GM21529 (cell line): Measurements from ENCODE around the gene PRKN.

ENCODE experiments used
- ATAC-seq: cut with Tn5 transposase; IDR thresholded peaks from one replicate; pipeline ENCODE4 v1.9.1; 2021; ENCODE audit not compliant: unreplicated experiment

PRKN gene

DNA sequence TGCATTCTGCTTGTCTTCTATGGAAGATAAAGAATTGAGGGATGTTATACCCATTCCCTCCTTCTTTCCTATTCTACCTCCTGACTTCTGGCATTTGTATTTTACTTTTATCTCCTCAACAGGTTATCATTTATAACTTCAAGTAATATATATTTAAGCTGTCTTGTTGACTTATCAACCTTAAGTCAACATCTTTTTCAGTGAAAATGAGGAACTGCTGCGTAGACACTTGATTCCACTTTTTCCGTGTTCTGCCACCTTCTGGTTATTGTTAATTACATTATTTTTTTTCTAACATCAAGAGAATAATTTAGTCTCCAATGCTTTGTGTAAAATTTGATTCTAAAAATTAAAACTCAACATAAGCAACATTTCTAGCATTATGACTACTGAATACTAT lies 107.5 kb downstream of the PRKN start:
- no peak for ATAC-seq

GRCh38 chr6:162618448-162619002 lies 109.0 kb downstream of the PRKN start:
- ATAC-seq = no peak

- ATAC-seq = no peak
Observed at GRCh38 chr6:162615016-162615705, 112.4 kb downstream of the PRKN start.

GRCh38 chr6:162613310-162613709 lies 114.3 kb downstream of the PRKN start:
- no peak for ATAC-seq

GRCh38 chr6:162612613-162613012 lies 115.0 kb downstream of the PRKN start:
- ATAC-seq = no peak

DNA sequence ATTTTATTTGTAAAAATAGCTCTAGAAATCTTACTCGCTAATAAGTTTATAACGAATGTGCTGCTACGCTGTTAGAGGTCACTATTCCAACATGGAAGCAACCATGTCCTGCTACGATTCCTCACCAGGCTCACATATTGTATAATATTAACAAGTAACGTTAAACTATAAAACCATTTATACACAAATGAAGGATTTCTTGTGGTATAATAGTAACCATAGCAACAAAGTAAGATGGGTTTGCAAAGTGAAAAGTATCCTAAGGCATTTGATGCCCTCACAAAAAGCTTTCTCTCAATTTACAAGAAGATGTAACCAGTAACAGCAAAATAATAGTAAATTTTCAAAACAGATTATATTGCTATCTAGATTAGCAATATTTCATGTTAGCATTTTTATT lies 117.2 kb downstream of the PRKN start:
- no peak for ATAC-seq

DNA sequence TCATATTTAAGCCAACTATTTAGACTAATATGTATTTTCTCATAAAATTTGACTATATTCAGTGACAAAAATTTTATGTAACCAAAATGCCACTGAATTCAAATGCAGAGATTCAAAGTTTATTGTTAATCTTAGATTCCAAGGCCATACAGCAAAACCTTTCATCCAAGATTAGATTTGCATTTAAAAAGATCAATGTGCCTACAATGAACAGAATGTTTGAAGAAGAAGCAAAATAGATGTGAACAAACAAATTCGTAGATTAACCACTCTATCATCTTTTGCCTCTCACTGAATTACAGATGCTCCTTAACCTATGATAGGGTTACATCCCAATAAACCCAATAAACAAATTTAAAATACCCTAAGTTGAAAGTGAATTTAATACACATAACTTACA lies 121.7 kb downstream of the PRKN start:
- ATAC-seq = no peak

- ATAC-seq = no peak
Observed at GRCh38 chr6:162603231-162604015, 124.1 kb downstream of the PRKN start.

- ATAC-seq = no peak
Observed at GRCh38 chr6:162602759-162603158, 124.8 kb downstream of the PRKN start.

DNA sequence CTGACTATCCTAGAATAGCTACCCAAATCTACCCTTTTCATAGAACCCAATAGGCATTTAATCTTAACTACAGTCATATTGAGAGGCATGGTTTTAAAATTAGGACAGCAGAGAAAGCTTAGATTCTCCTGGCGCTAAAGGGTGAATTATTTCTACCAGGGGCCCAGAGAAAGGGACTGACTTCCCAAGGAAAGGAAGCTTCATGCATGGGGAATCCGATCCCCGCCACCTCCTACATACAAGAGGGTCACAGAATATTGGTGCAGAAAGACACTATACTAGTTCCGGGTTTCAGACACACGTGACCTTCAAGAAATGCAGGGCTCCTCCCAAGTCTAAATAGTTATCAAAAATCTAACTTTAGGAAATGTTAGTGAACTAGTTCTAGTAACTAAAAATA lies 130.9 kb downstream of the PRKN start:
- no peak for ATAC-seq

GRCh38 chr6:162591517-162591916 lies 136.0 kb downstream of the PRKN start:
- ATAC-seq = no peak

GRCh38 chr6:162581988-162582780 lies 145.4 kb downstream of the PRKN start:
- no peak for ATAC-seq

DNA sequence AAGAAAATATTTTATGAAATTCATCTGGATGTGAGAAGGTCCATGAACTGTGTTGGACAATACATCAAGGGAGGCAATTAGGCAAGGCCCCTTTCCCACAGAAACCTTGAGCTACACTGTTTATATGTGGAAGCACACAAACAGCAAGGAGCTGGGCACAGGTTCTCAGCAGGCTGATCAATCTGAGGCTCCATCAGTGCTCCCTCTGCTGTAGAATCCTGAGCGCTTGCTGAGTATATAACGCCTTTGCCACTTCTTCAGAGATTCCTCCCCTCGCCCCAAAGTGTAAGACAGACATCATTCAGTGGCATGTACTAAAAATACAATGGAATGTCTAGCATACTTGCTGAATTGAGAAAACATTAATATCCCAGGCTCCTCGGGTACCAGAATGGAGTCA lies 146.9 kb downstream of the PRKN start:
- ATAC-seq = no peak

DNA sequence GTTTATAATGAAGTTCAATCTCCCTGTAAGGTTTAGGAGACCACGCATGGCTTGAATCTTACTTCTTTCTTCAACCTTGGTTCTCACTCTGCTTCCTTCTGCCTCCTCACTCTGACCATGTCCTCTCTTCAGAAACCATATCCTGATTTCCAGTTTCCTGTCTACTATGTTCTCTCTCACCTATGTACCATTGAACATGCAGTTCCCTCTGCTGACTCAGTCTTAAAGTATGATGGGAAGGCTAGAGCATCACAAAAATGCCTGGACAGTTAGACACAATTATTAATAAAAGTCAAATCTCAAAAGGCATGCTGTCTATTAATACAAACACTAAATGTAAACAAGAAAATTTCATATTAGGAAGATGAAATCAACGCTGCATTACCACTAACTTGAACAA lies 151.6 kb downstream of the PRKN start:
- ATAC-seq = no peak

- ATAC-seq = no peak
Observed at GRCh38 chr6:162572240-162572639, 155.3 kb downstream of the PRKN start.

- no peak for ATAC-seq
Observed at GRCh38 chr6:162568266-162568665, 159.3 kb downstream of the PRKN start.

GRCh38 chr6:162562041-162562440 lies 165.5 kb downstream of the PRKN start:
- ATAC-seq = no peak

DNA sequence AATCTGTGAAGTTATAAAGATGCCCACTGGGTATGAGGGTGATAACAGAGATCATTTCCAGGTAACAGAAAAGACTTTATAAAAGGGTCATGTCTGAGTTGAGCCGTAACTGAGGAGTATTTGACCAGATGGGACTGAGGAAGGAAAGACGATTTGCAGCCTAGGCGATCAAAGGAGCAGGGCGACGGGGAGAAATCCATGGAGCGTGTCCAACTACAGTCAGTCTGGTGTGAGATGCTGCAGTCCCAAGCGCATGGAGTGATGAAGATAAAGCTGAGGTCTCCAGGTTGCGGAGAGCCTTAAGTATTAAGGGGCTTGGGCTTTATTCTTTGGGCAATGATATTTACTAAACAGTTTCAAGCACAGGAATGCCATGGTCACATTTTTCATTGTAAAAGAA lies 166.7 kb downstream of the PRKN start:
- no peak for ATAC-seq

GRCh38 chr6:162554531-162554930 lies 173.0 kb downstream of the PRKN start:
- no peak for ATAC-seq

DNA sequence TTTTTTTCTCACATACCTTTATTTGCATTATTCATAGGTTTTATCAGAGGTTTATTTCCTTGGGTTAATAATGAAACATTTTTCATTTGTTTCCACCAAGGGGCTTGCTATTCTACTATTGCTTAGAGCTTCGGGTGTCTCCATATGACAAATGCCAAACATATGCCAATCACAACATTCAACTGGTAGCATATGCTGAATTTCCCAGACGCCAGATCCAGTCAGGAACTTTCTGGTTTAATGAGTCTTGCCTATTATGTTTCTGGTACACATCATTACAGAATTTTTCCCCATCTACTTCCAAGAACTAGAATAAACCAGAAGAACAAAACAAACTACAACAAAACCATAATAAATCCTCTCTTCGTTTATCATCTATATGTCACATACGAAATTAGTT lies 180.7 kb downstream of the PRKN start:
- no peak for ATAC-seq

GRCh38 chr6:162543221-162543620 lies 184.3 kb downstream of the PRKN start:
- ATAC-seq = no peak
